DND-41 (cell line): ENCODE data around the gene PLPP1.

ENCODE experiments used
- ATAC-seq: fragments of 200-7000 bp; cut with Tn5 transposase; 3 replicates; pipeline ENCODE4 v1.9.1; 2021; ENCODE audit warnings: low read depth; ENCODE audit not compliant: insufficient read depth
- DNase-seq: peaks from one replicate; pipeline ENCODE4 v3.0.0-alpha.2; 2020
- H2AFZ ChIP-seq: 2 replicates; pipeline ENCODE4 v1.6.0; 2012; ENCODE audit warnings: low read depth, low read length
- H3K27ac ChIP-seq: 2 replicates; pipeline ENCODE4 v1.5.1; 2012; ENCODE audit warnings: low read length, inconsistent platforms
- H3K27me3 ChIP-seq: fragments of 200-600 bp; sonication (generic); 2 replicates; pipeline ENCODE4 v1.6.0; 2012; ENCODE audit warnings: low read length, mild to moderate bottlenecking, inconsistent platforms; ENCODE audit not compliant: insufficient read depth, poor library complexity
- H3K36me3 ChIP-seq: 2 replicates; pipeline ENCODE4 v1.5.1; 2012; ENCODE audit warnings: low read length, inconsistent platforms; ENCODE audit not compliant: insufficient read depth
- H3K4me1 ChIP-seq: 2 replicates; pipeline ENCODE4 v1.5.1; 2012; ENCODE audit warnings: mild to moderate bottlenecking, low read length; ENCODE audit not compliant: insufficient read depth
- H3K4me2 ChIP-seq: 2 replicates; pipeline ENCODE4 v1.6.0; 2012; ENCODE audit warnings: mild to moderate bottlenecking, moderate library complexity, low read length, inconsistent platforms; ENCODE audit not compliant: insufficient read depth
- H3K4me3 ChIP-seq, 2 experiments: fragments of 200-600 bp in 1 of 2; shearing (Covaris generic) in 1 of 2; 2 replicates each; pipeline ENCODE4 v1.5.1; 2012 to 2016; ENCODE audit warnings: inconsistent platforms in 2 of 2, low read length in 2 of 2, mild to moderate bottlenecking in 2 of 2, low read depth in 1 of 2, moderate library complexity in 1 of 2
- H3K79me2 ChIP-seq: 2 replicates; pipeline ENCODE4 v1.6.0; 2012; ENCODE audit warnings: low read length, inconsistent platforms; ENCODE audit not compliant: insufficient read depth
- H3K9ac ChIP-seq: 2 replicates; pipeline ENCODE4 v1.6.0; 2012; ENCODE audit warnings: low read depth, mild to moderate bottlenecking, inconsistent platforms, low read length, moderate library complexity
- H3K9me3 ChIP-seq: 2 replicates; pipeline ENCODE4 v1.5.1; 2012; ENCODE audit warnings: low read length, moderate library complexity, mild to moderate bottlenecking, inconsistent platforms; ENCODE audit not compliant: insufficient read depth, severe bottlenecking
- H4K20me1 ChIP-seq: 2 replicates; pipeline ENCODE4 v1.6.0; 2012; ENCODE audit warnings: low read length; ENCODE audit not compliant: insufficient read depth
- EZH2 ChIP-seq: IDR thresholded peaks from 3 replicates; pipeline ENCODE4 v1.6.1; 2012; ENCODE audit warnings: borderline replicate concordance, low read depth, mild to moderate bottlenecking, moderate library complexity, low read length, inconsistent platforms; ENCODE audit not compliant: severe bottlenecking
- TF ChIP-seq, protein P1 (sequence below): IDR thresholded peaks from 2 replicates; pipeline ENCODE4 v1.5.1; 2012; ENCODE audit warnings: borderline replicate concordance, low read length, moderate library complexity, mild to moderate bottlenecking; ENCODE audit not compliant: poor library complexity, severe bottlenecking; ENCODE audit errors: extremely low read depth

The PLPP1 gene

DNA sequence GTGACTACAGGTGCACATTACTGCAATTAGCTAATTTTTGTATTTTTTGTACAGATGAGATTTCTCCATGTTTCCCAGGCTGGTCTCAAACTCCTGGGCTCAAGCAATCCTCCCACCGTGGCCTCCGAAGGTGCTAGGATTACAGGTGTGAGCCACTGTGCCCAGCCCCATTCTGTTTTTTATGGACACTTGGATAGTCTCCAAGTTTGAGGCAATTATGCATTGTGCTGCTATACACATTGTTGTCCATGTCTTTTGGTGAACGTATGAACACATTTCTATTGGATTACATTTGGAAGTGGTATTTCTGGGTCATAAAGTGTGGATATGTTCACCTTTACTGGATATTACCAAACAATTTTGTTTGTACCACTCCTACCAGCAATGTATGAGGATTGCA is 22.4 kb upstream of the PLPP1 start:
- no peak overlapping the region for H3K4me2 ChIP-seq
- no peak overlapping the region for H3K9ac ChIP-seq
- no peak for ATAC-seq
- H4K20me1 ChIP-seq = no peaks in the 10 kb centered on the region
- no peaks in the 10 kb centered on the region for H3K9me3 ChIP-seq
- no peaks in the 10 kb centered on the region for H3K36me3 ChIP-seq
- no peaks in the 10 kb centered on the region for H3K27me3 ChIP-seq
- no peak overlapping the region for H2AFZ ChIP-seq
- peaks cover 35% of the 10 kb centered on the region for H3K4me1 ChIP-seq
- TF ChIP-seq EZH2 = no peak
- TF ChIP-seq, protein P1, sequence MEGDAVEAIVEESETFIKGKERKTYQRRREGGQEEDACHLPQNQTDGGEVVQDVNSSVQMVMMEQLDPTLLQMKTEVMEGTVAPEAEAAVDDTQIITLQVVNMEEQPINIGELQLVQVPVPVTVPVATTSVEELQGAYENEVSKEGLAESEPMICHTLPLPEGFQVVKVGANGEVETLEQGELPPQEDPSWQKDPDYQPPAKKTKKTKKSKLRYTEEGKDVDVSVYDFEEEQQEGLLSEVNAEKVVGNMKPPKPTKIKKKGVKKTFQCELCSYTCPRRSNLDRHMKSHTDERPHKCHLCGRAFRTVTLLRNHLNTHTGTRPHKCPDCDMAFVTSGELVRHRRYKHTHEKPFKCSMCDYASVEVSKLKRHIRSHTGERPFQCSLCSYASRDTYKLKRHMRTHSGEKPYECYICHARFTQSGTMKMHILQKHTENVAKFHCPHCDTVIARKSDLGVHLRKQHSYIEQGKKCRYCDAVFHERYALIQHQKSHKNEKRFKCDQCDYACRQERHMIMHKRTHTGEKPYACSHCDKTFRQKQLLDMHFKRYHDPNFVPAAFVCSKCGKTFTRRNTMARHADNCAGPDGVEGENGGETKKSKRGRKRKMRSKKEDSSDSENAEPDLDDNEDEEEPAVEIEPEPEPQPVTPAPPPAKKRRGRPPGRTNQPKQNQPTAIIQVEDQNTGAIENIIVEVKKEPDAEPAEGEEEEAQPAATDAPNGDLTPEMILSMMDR = no peak
- DNase-seq = no peak
- H3K27ac ChIP-seq = no peak overlapping the region
- no peaks in the 10 kb centered on the region for H3K79me2 ChIP-seq
- no peak overlapping the region for H3K4me3 ChIP-seq

DNA sequence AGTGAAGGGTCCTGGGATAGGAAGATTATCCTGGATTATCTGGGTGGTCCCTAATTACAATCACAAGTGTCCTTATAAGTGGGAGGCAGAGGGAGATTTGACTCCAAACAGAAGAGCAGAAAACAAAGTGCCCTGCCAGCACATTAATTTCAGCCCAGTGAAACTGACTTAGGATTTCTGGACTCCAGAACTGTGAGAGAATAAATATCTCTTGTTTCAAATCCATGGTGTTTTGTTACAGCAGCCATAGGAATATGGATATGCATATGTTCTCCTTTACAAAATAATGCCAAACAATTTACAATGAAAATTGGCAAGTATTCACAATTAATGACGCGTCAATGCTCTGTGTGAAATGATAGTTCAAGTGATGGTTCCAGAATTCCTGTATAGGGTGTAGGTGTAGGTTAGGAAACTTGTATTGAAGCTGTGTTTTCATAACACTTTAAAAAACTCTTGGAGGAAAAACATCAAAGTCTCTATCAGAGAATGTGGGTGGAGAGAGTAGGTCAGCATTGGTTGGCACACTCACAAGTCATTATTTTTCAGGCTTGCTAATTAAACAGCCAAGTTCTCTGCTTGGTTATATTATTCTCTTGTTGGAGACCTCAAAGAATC is 19.9 kb upstream of the PLPP1 start:
- H3K4me1 ChIP-seq = peaks cover 59% of the 10 kb centered on the region
- H3K4me3 ChIP-seq = no peak overlapping the region
- no peak for TF ChIP-seq EZH2
- TF ChIP-seq, protein P1 = no peak
- H3K27ac ChIP-seq = peak overlapping the region; percentile 52
- ATAC-seq (no peak), DNase-seq (no peak)
- H2AFZ ChIP-seq = peak overlapping the region; percentile 20; the same call in 1 of the 2 replicates
- no peak overlapping the region for H3K4me2 ChIP-seq
- no peaks in the 10 kb centered on the region for H3K36me3 ChIP-seq
- no peaks in the 10 kb centered on the region for H3K79me2 ChIP-seq
- no peaks in the 10 kb centered on the region for H3K27me3 ChIP-seq
- H3K9me3 ChIP-seq = no peaks in the 10 kb centered on the region
- H4K20me1 ChIP-seq = no peaks in the 10 kb centered on the region
- peak overlapping the region; percentile 6; the same call in 1 of the 2 replicates for H3K9ac ChIP-seq

DNA sequence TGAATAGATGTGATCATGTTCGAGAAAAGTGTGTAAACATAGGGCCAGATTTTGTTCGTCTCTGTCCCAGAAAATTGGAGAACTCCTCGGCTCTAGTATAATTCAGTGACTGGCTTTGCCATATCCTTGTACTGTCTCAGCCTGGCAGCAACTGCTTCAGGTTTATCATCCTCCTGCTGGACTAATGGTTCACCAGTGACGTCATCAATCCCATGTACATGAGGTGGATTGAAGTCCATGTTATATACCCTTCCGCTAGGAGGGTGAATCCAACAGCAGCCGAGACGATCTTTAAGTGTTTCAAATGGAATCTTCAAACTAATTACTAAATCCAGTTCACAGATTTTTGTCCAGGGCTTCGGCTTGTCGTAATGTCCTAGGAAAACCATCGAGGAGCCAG is 17.1 kb upstream of the PLPP1 start:
- no peaks in the 10 kb centered on the region for H3K79me2 ChIP-seq
- H3K9me3 ChIP-seq = no peaks in the 10 kb centered on the region
- ATAC-seq (no peak; the same call in 2 of the 3 replicates), DNase-seq (no peak)
- H3K27ac ChIP-seq = peak overlapping the region; percentile 85
- peak overlapping the region in 1 of 2 experiments; percentile 8; a peak in 1 of 4 replicates for H3K4me3 ChIP-seq
- no peaks in the 10 kb centered on the region for H3K36me3 ChIP-seq
- TF ChIP-seq, protein P1 = no peak
- no peak for TF ChIP-seq EZH2
- peaks cover 82% of the 10 kb centered on the region for H3K4me1 ChIP-seq
- H4K20me1 ChIP-seq = no peaks in the 10 kb centered on the region
- no peak overlapping the region; the same call in 1 of the 2 replicates for H2AFZ ChIP-seq
- no peaks in the 10 kb centered on the region for H3K27me3 ChIP-seq
- peak overlapping the region; percentile 30 for H3K9ac ChIP-seq
- peak overlapping the region; percentile 55 for H3K4me2 ChIP-seq

DNA sequence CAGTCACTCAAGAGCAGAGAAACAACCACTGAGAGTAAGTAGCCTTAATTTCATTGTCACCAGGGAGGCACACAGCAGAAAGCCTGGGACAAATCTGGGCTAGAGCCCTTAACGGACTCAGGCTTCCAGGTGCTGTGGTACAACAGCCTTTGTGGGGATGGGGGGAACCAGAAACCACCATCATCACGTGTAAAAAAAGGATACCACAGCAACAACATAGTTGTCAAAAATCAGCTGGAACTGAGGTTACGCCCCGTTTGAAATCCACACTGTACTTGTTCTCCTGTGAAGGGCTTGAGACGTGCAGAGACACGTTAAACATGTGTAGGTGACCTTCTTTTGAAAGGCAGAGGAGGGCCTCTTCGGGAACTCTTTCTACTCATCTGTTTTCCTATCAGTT is 16.6 kb upstream of the PLPP1 start:
- Histone ChIP-seq H4K20me1 (no peaks in the 10 kb centered on the region), H3K36me3 (no peaks in the 10 kb centered on the region), H3K27me3 (no peaks in the 10 kb centered on the region), H3K4me2 (peak overlapping the region; percentile 55), H3K4me3 (peak overlapping the region in 1 of 2 experiments; percentile 8; a peak in 1 of 4 replicates), H3K4me1 (peaks cover 82% of the 10 kb centered on the region), H3K79me2 (no peaks in the 10 kb centered on the region), H3K9me3 (no peaks in the 10 kb centered on the region), H3K9ac (peak overlapping the region; percentile 50), H2AFZ (no peak overlapping the region), H3K27ac (peak overlapping the region; percentile 92)
- ATAC-seq (peak; percentile 94), DNase-seq (peak; percentile 92)
- TF ChIP-seq, protein P1 = peak; percentile 34
- TF ChIP-seq EZH2 = no peak
